Keratinocyte (primary cell): ENCODE results near the gene FKBP1A. TPM values are rescaled to one million over a fixed set of nuclear protein-coding genes. Genes with fewer than 3 reads are reported as not detected.

Source experiments
- DNase-seq: peaks from one replicate; pipeline ENCODE4 v3.0.0-alpha.2; 2011; ENCODE audit warnings: low read depth, missing footprints, low spot score
- FAIRE-seq: peaks from 2 replicates; lab custom pipeline; 2011; peaks lifted over from hg19 to GRCh38; lab: Jason Lieb, UNC
- H2AFZ ChIP-seq: 2 replicates; pipeline ENCODE4 v1.6.0; 2012; ENCODE audit warnings: low read length, control low read depth, inconsistent platforms; ENCODE audit not compliant: control insufficient read depth
- H3K27ac ChIP-seq: 2 replicates; pipeline ENCODE4 v1.5.1; 2011; ENCODE audit warnings: low read length; ENCODE audit not compliant: control insufficient read depth, insufficient read depth
- H3K27me3 ChIP-seq: 3 replicates; pipeline ENCODE4 v1.6.0; 2011; ENCODE audit warnings: low read length; ENCODE audit not compliant: control insufficient read depth, insufficient read depth; ENCODE audit errors: extremely low read depth
- H3K36me3 ChIP-seq, 2 experiments: 2 replicates in 1 of 2; 3 replicates in 1 of 2; pipeline ENCODE4 v1.5.1; 2011; ENCODE audit warnings: low read length in 2 of 2, mild to moderate bottlenecking in 1 of 2; ENCODE audit not compliant: control insufficient read depth in 2 of 2, insufficient read depth in 2 of 2; ENCODE audit errors: extremely low read depth in 1 of 2
- H3K4me1 ChIP-seq: 3 replicates; pipeline ENCODE4 v1.5.1; 2011; ENCODE audit warnings: low read length; ENCODE audit not compliant: control insufficient read depth, insufficient read depth; ENCODE audit errors: extremely low read depth
- H3K4me2 ChIP-seq: 3 replicates; pipeline ENCODE4 v1.6.0; 2011; ENCODE audit warnings: low read depth, low read length; ENCODE audit not compliant: control insufficient read depth, insufficient read depth; ENCODE audit errors: extremely low read depth
- H3K4me3 ChIP-seq, 3 experiments: fragments of 200-600 bp in 1 of 3; sonication (generic) in 1 of 3; 2 replicates in 2 of 3; 3 replicates in 1 of 3; pipeline ENCODE4 v1.5.1; 2011 to 2016; ENCODE audit warnings: low read length in 3 of 3, mild to moderate bottlenecking in 3 of 3, control low read depth in 2 of 3, inconsistent platforms in 1 of 3, low read depth in 1 of 3, mixed read lengths in 1 of 3, mixed run types in 1 of 3, moderate library complexity in 1 of 3; ENCODE audit not compliant: control insufficient read depth in 2 of 3, insufficient read depth in 2 of 3; ENCODE audit errors: extremely low read depth in 1 of 3
- H3K79me2 ChIP-seq: 2 replicates; pipeline ENCODE4 v1.6.0; 2012; ENCODE audit warnings: low read length; ENCODE audit not compliant: control insufficient read depth, insufficient read depth
- H3K9ac ChIP-seq: 3 replicates; pipeline ENCODE4 v1.6.0; 2011; ENCODE audit warnings: low read length; ENCODE audit not compliant: control insufficient read depth, insufficient read depth; ENCODE audit errors: extremely low read depth
- H3K9me1 ChIP-seq: 3 replicates; pipeline ENCODE4 v1.6.0; 2011; ENCODE audit warnings: low read length; ENCODE audit not compliant: control insufficient read depth, insufficient read depth; ENCODE audit errors: extremely low read depth
- H3K9me3 ChIP-seq: 2 replicates; pipeline ENCODE4 v1.5.1; 2012; ENCODE audit warnings: low read depth, low read length; ENCODE audit not compliant: control insufficient read depth
- H4K20me1 ChIP-seq: 3 replicates; pipeline ENCODE4 v1.6.0; 2011; ENCODE audit warnings: low read length; ENCODE audit not compliant: control insufficient read depth, insufficient read depth; ENCODE audit errors: extremely low read depth
- CTCF ChIP-seq, 3 experiments: IDR thresholded peaks in 1 of 3; conservative IDR thresholded peaks in 1 of 3; optimal IDR thresholded peaks in 1 of 3; 2 replicates in 2 of 3; 3 replicates in 1 of 3; pipeline versions ENCODE3 to v1.5.1; 2011; ENCODE audit warnings: low read length in 3 of 3, mild to moderate bottlenecking in 3 of 3, moderate library complexity in 2 of 3, control low read depth in 1 of 3, inconsistent platforms in 1 of 3; ENCODE audit not compliant: insufficient read depth in 2 of 3; ENCODE audit errors: extremely low read depth in 1 of 3
- EZH2 ChIP-seq: IDR thresholded peaks from one replicate; pipeline ENCODE4 v1.6.1; 2012; ENCODE audit warnings: inconsistent platforms, mild to moderate bottlenecking, low read length, moderate library complexity
- dilution Hi-C: fragments of 300-500 bp; cut with MboI; formaldehyde crosslinking; loops from one replicate; pipeline ENCODE4 v1.7.0; 2020; ENCODE audit warnings: low sequenced_read_pairs; ENCODE audit not compliant: extremely low pct_ligation_motif_present
- polyA plus RNA-seq, 5 experiments: library from polyadenylated mRNA; depleted of rRNA in 3 of 5; stranded (reverse) in 3 of 5; stranded (forward) in 1 of 5; unstranded in 1 of 5; fragments of >200 nt; gene quantifications; 1 replicate in 1 of 5; 2 replicates in 3 of 5; 3 replicates in 1 of 5; pipeline versions ENCODE4 v1.2.1 to v1.2.3, GENCODE V29; 2011 to 2012; ENCODE audit warnings: missing spikeins in 2 of 5, low read depth in 1 of 5, low replicate concordance in 1 of 5

FKBP1A gene
- polyA plus RNA-seq, 1 donor (not counting 4 experiments of a cell fraction or from before 2014, with no cell fraction given) = 1,010 TPM

DNA sequence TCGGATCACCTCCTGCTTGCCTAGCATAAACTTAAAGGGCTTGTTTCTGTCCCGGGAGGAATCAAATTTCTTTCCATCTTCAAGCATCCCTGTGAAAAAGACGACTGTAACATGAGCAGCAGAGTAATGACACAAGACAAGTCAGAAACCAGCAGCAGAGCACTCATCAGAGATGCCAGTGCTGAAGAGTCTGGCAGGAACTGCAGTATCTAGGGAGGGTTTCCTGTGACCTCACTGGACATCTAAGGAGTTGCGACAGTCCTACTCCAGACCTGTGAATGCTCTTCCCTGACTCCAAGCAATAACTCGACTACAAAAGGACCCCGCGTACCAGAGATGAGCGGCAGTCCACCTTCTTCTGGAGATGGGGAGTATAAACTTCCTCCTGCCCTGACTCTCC, 17.3 kb downstream of the FKBP1A start:
- FAIRE-seq = no peak
- H3K27ac ChIP-seq = no peak overlapping the region
- H3K9ac ChIP-seq = no peak overlapping the region
- no peak for DNase-seq
- H3K27me3 ChIP-seq = no peaks in the 10 kb centered on the region
- H3K4me1 ChIP-seq = peaks cover 43% of the 10 kb centered on the region
- dilution Hi-C loops = no loop called here
- peaks cover 95% of the 10 kb centered on the region for H3K79me2 ChIP-seq
- H4K20me1 ChIP-seq = peaks cover 39% of the 10 kb centered on the region
- no peak overlapping the region for H2AFZ ChIP-seq
- peaks cover 5% of the 10 kb centered on the region for H3K9me1 ChIP-seq
- H3K9me3 ChIP-seq = no peaks in the 10 kb centered on the region
- peaks cover 20 to 44% of the 10 kb centered on the region in 2 experiments for H3K36me3 ChIP-seq
- H3K4me2 ChIP-seq = no peak overlapping the region
- TF ChIP-seq EZH2 (no peak), CTCF (optimal IDR thresholded peaks at IDR 0.05 in 1 of 3, IDR thresholded peaks at IDR 0.05 in 1 of 3, conservative IDR thresholded peaks at IDR 0.05 in 1 of 3; ENCODE audit: extremely low read depth in 1 of 3, insufficient read depth in 2 of 3, low read length in 3 of 3) (no peak)
- no peak overlapping the region for H3K4me3 ChIP-seq

DNA sequence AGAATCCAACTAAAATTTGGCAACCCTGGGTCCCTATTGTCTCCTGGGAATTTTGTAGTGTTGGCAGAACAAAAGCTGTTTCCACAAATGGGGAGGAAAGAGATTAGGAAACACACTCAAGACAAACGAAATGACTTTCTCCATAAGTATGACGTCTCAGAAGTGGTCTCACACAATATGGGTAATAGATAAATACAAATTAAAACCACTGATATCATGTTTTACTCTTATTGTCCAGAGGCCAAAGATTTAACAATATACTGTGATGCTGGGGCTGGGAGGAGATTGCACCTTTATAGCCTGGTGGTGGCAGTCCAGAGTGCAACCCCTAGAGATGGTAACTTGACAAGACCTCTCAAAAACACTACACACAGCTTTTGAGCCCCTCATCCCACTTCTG, 18.6 kb downstream of the FKBP1A start:
- peaks cover 32% of the 10 kb centered on the region for H3K4me1 ChIP-seq

More for the DNA sequence above, 18.6 kb downstream of the FKBP1A start:
- Histone ChIP-seq H3K27ac (no peak overlapping the region), H3K4me3 (no peak overlapping the region), H3K4me2 (no peak overlapping the region), H3K27me3 (no peaks in the 10 kb centered on the region), H3K9me3 (no peaks in the 10 kb centered on the region), H3K9ac (no peak overlapping the region), H2AFZ (no peak overlapping the region), H3K36me3 (peaks cover 22 to 51% of the 10 kb centered on the region in 2 experiments), H4K20me1 (peaks cover 29% of the 10 kb centered on the region), H3K9me1 (peaks cover 5% of the 10 kb centered on the region), H3K79me2 (peaks cover 89% of the 10 kb centered on the region)
- TF ChIP-seq CTCF (optimal IDR thresholded peaks at IDR 0.05 in 1 of 3, IDR thresholded peaks at IDR 0.05 in 1 of 3, conservative IDR thresholded peaks at IDR 0.05 in 1 of 3; ENCODE audit: extremely low read depth in 1 of 3, insufficient read depth in 2 of 3, low read length in 3 of 3) (no peak), EZH2 (no peak)
- DNase-seq (no peak), FAIRE-seq (no peak)
- dilution Hi-C loops = no loop called here
